HG03439 (cell line): ENCODE results near the gene ANKMY1.
"Not testable (repeated sequence)": the region's sequence is repeated elsewhere in the genome, so short reads cannot be mapped to it uniquely, and the experiment has no call there.

Source experiments
- ATAC-seq: cut with Tn5 transposase; IDR thresholded peaks from one replicate; pipeline ENCODE4 v1.9.1; 2021; ENCODE audit warnings: mild to moderate bottlenecking, moderate library complexity; ENCODE audit not compliant: unreplicated experiment

The ANKMY1 gene

GRCh38 chr2:240556553-240557100, 1.2 kb downstream of the ANKMY1 start:
- no peak for ATAC-seq

- ATAC-seq: no peak
These were observed 2.1 kb downstream of the ANKMY1 start for GRCh38 chr2:240555541-240556250.

- ATAC-seq: no peak
These were observed 2.9 kb downstream of the ANKMY1 start for GRCh38 chr2:240554767-240555493.

GRCh38 chr2:240553956-240554480, 3.8 kb downstream of the ANKMY1 start:
- ATAC-seq: no peak

DNA sequence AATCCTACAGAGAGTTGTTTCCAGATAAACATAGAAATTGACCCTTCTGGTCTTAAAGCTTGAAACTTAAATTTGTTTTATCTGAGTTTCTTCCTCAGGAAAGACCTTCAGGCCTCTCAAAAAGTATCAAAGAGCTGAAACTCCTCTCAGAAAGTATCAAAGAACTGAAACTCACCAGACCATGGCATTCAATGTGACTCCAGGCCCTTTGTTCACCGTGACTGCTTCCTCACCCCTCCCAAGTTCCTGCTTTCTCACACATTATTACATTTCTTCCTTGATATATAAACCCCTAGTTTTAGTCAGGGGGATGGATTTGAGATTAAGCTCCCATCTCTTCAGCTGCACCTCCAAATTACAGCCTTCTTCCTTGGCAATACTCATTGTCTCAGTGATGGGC, 6.0 kb downstream of the ANKMY1 start:
- ATAC-seq: no peak

DNA sequence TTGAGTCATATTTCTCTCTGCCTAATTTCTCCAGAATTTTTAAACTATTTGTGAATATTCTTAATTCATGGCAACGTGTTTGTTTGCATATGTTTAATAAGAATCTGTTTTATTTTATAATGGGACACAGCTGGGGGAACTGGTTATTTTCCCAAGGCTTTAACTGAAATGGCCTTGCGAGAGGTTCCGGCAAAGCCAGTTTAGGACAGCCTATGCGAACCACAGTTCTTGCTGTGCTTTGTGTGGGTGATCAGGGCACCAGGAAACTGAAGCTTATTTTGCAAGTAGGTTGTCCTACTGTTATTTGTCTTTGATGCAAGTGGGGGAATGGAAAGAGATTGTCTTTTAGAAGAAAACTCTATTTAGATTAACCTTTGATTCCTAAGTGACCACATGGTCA, 6.5 kb downstream of the ANKMY1 start:
- no peak for ATAC-seq

- no peak for ATAC-seq
These were observed 17.9 kb downstream of the ANKMY1 start for GRCh38 chr2:240539906-240540305.

DNA sequence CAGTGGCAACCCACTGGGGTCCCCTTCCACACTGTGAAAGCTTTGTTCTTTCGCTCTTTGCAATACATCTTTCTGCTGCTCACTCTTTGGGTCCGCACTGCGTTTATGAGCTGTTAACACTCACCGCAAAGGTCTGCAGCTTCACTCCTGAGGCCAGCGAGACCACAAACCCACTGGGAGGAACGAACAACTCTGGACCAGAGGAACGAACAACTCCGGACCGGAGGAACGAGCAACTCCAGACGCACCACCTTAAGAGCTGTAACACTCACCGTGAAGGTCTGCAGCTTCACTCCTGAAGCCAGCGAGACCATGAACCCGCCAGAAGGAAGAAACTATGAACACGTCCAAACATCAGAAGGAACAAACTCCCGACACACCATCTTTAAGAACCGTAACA, 18.7 kb downstream of the ANKMY1 start:
- ATAC-seq: not testable (repeated sequence)

DNA sequence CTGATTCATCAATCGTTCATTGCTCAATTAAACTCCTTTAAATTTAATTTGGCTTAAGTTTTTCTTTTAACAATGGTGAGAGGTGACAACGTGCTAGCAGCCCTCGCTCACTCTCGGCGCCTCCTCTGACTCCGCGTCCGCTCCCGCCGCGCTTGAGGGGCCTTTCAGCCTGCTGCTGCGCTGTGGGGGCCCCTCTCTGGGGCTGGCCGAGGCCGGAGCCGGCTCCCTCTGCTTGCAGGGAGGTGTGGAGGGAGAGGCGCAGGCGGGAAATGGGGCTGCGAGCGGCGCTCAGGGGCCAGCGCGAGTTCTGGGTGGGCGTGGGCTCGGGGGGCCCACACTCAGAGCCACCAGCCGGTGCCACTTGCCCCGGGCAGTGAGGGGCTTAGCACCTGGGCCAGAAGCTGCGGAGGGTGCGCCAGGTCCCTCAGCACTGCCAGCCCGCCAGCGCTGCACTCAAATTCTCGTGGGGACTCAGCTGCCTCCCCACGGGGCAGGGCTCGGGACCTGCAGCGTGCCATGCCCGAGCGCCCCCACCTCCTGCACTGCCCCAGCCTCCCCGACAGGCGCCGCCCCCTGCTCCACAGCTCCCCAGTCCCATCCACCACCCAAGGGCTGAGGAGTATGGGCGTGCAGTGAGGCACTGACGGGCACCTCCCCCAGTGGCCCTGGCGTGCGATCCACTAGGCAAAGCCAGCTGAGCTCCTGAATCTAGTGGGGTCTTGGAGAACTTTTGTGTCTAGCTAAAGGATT, 19.6 kb downstream of the ANKMY1 start:
- ATAC-seq: no peak

- ATAC-seq: no peak
These were observed 25.6 kb downstream of the ANKMY1 start for GRCh38 chr2:240532031-240532775.

GRCh38 chr2:240531038-240531437, 26.8 kb downstream of the ANKMY1 start:
- no peak for ATAC-seq

DNA sequence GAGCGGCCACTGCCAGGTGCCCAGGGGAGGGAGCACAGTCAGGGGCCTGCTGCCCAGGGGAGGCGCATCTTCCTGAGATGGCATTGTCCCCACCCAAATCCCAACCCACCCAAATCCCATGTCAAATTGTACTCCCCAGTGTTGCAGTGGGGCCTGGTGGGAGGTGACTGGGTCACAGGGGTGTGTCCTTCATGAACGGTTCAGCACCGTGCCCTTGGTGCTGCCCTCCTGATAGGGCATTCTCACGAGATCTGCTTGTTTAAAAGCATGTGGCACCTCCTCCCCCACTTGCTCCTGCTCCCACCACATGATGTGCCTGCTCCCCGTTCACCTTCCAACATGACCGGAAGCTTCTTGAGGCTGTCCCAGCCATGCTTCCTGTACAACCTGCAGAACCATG, 27.6 kb downstream of the ANKMY1 start:
- ATAC-seq: no peak

GRCh38 chr2:240529344-240529999, 28.3 kb downstream of the ANKMY1 start:
- ATAC-seq: no peak

DNA sequence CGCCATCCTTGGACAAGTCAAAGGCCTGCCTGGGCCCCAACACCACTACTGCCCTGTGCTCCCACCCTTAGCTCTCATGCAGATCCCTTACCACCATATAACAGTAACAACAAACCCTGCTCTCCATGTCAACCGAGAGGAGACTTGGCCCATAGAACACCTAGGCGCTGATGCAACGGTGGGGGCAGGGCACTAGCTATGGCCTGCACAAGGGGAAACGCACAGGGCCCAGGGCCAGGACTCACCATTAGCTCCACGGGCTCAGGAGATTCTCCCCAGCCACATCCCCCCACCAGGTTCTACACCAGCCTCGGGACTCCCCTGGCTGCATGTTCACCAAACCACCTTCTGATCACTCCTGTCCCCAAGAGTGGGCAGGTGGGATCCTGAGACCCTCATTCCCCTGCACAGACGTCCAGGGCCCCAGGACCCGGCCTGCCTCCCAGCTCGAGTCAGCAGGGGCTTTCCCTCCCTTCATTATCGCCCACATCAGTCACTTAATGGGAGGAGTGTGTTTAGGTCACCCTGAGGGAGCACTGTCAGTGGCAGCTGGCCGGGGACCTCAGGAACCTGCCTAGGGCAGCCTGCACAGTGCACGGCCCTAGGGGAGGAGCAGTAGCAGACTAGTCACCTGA, 29.3 kb downstream of the ANKMY1 start:
- no peak for ATAC-seq

GRCh38 chr2:240527153-240527750, 30.5 kb downstream of the ANKMY1 start:
- ATAC-seq: no peak

- no peak for ATAC-seq
These were observed 31.3 kb downstream of the ANKMY1 start for GRCh38 chr2:240526521-240526920.

- ATAC-seq: no peak
These were observed 32.0 kb downstream of the ANKMY1 start for GRCh38 chr2:240525802-240526201.

- no peak for ATAC-seq
These were observed 32.6 kb downstream of the ANKMY1 start for GRCh38 chr2:240524963-240525718.
